GM12872 (cell line): ENCODE data around the gene TP53BP2.

Experiments used
- CTCF ChIP-seq: IDR thresholded peaks from 3 replicates; pipeline ENCODE4 v1.5.1; 2011; ENCODE audit warnings: low read depth, mild to moderate bottlenecking, low read length, moderate library complexity; ENCODE audit not compliant: insufficient read depth

Gene TP53BP2

GRCh38 chr1:223803211-223803610 is 42.5 kb downstream of the TP53BP2 start:
- no peak for TF ChIP-seq CTCF

- TF ChIP-seq CTCF, result no peak
These were observed 43.1 kb downstream of the TP53BP2 start for GRCh38 chr1:223802602-223803001.

- TF ChIP-seq CTCF, result no peak
These were observed 43.7 kb downstream of the TP53BP2 start for GRCh38 chr1:223802032-223802431.

GRCh38 chr1:223796210-223796609 is 49.5 kb downstream of the TP53BP2 start:
- TF ChIP-seq CTCF, result no peak

- no peak for TF ChIP-seq CTCF
These were observed 51.4 kb downstream of the TP53BP2 start for GRCh38 chr1:223794136-223794880.

- no peak for TF ChIP-seq CTCF
These were observed 52.0 kb downstream of the TP53BP2 start for GRCh38 chr1:223793716-223794115.

- TF ChIP-seq CTCF, result no peak
These were observed 53.7 kb downstream of the TP53BP2 start for GRCh38 chr1:223792046-223792445.
